GM23338 (cell line): Measurements from ENCODE around the gene RARG. TPM values are rescaled to one million over a fixed set of nuclear protein-coding genes. Genes with fewer than 3 reads are reported as not detected.

Source experiments
- ATAC-seq: fragments of 200-7000 bp; cut with Tn5 transposase; 3 replicates; pipeline ENCODE4 v1.9.1; 2020
- DNase-seq: peaks from one replicate; pipeline ENCODE4 v3.0.0-alpha.2; 2015; ENCODE audit warnings: low spot score
- H2AFZ ChIP-seq: fragments of 200-600 bp; sonication (generic); 2 replicates; pipeline ENCODE4 v1.8.0; 2016; ENCODE audit warnings: antibody characterized with exemption, mild to moderate bottlenecking, moderate library complexity
- H3F3A ChIP-seq: fragments of 200-600 bp; sonication (generic); replicated peaks from 2 replicates; pipeline ENCODE4 v1.8.0; 2017; ENCODE audit warnings: antibody characterized with exemption, mixed run types, low read depth
- H3K27ac ChIP-seq: fragments of 200-600 bp; sonication (generic); 2 replicates; pipeline ENCODE4 v1.6.1; 2016; ENCODE audit warnings: low read depth
- H3K27me3 ChIP-seq: fragments of 200-600 bp; sonication (generic); 2 replicates; pipeline ENCODE4 v1.8.0; 2016; ENCODE audit warnings: mild to moderate bottlenecking, mixed run types, moderate library complexity; ENCODE audit not compliant: insufficient read depth
- H3K36me3 ChIP-seq: fragments of 200-600 bp; sonication (generic); 2 replicates; pipeline ENCODE4 v1.8.0; 2016; ENCODE audit warnings: mild to moderate bottlenecking; ENCODE audit not compliant: insufficient read depth
- H3K4me1 ChIP-seq: fragments of 200-600 bp; sonication (generic); 2 replicates; pipeline ENCODE4 v1.8.0; 2016; ENCODE audit warnings: mild to moderate bottlenecking, moderate library complexity; ENCODE audit not compliant: insufficient read depth
- H3K4me2 ChIP-seq: fragments of 200-600 bp; sonication (generic); 2 replicates; pipeline ENCODE4 v1.7.1; 2017; ENCODE audit warnings: mixed run types
- H3K4me3 ChIP-seq: fragments of 200-600 bp; sonication (generic); 2 replicates; pipeline ENCODE4 v1.6.1; 2016; ENCODE audit warnings: mixed run types
- H3K79me2 ChIP-seq: fragments of 200-600 bp; sonication (generic); replicated peaks from 2 replicates; pipeline ENCODE4 v1.8.0; 2017; ENCODE audit warnings: mild to moderate bottlenecking; ENCODE audit not compliant: insufficient read depth
- H3K9me2 ChIP-seq: fragments of 200-600 bp; sonication (generic); 2 replicates; pipeline ENCODE4 v1.8.0; 2017; ENCODE audit not compliant: insufficient read depth
- H4K20me1 ChIP-seq: fragments of 200-600 bp; sonication (generic); replicated peaks from 2 replicates; pipeline ENCODE4 v1.8.0; 2017; ENCODE audit warnings: mild to moderate bottlenecking; ENCODE audit not compliant: insufficient read depth
- H3K27ac Mint-ChIP-seq: 2 replicates; pipeline ENCODE4 v1.8.0; 2020; ENCODE audit warnings: inconsistent platforms, mild to moderate bottlenecking, moderate library complexity, mixed read lengths
- H3K27me3 Mint-ChIP-seq: 3 replicates; pipeline ENCODE4 v1.8.0; 2022; ENCODE audit warnings: low read depth, mild to moderate bottlenecking, moderate library complexity, mixed read lengths, inconsistent platforms; ENCODE audit not compliant: insufficient read depth, poor library complexity
- H3K36me3 Mint-ChIP-seq: 3 replicates; pipeline ENCODE4 v1.8.0; 2021; ENCODE audit warnings: low read depth, mild to moderate bottlenecking, inconsistent platforms, moderate library complexity, mixed read lengths
- H3K4me1 Mint-ChIP-seq: 3 replicates; pipeline ENCODE4 v1.8.0; 2020; ENCODE audit warnings: mild to moderate bottlenecking, inconsistent platforms, mixed read lengths
- H3K4me3 Mint-ChIP-seq: 3 replicates; pipeline ENCODE4 v1.8.0; 2021; ENCODE audit warnings: moderate library complexity, mild to moderate bottlenecking, inconsistent platforms, mixed read lengths
- H3K9me3 Mint-ChIP-seq: 3 replicates; pipeline ENCODE4 v1.8.0; 2020; ENCODE audit warnings: moderate library complexity, mild to moderate bottlenecking, inconsistent platforms, mixed read lengths
- CREB1 ChIP-seq: fragments of 250-450 bp; sonication (Bioruptor Pico); IDR thresholded peaks from 2 replicates; pipeline ENCODE4 v1.5.0; 2020; ENCODE audit warnings: low read depth, mild to moderate bottlenecking, moderate library complexity
- EZH2 ChIP-seq: fragments of 200-600 bp; sonication (generic); IDR thresholded peaks from one replicate; pipeline ENCODE4 v1.8.0; 2017; ENCODE audit warnings: antibody characterized with exemption, mild to moderate bottlenecking, low read depth; ENCODE audit not compliant: unreplicated experiment
- EZH2phosphoT487 ChIP-seq: fragments of 200-600 bp; sonication (generic); IDR thresholded peaks from one replicate; pipeline ENCODE4 v1.8.1; 2018; ENCODE audit warnings: antibody characterized with exemption; ENCODE audit not compliant: unreplicated experiment
- NANOG ChIP-seq: IDR thresholded peaks from 2 replicates; pipeline ENCODE4 v1.6.1; 2016; ENCODE audit warnings: antibody characterized with exemption, borderline replicate concordance
- POLR2AphosphoS5 ChIP-seq: IDR thresholded peaks from 2 replicates; pipeline ENCODE4 v1.6.1; 2016; ENCODE audit warnings: antibody characterized with exemption, low read depth
- STAT1 ChIP-seq: IDR thresholded peaks from one replicate; pipeline ENCODE4 v1.6.1; 2016; ENCODE audit warnings: antibody characterized with exemption; ENCODE audit not compliant: unreplicated experiment
- ZNF331 ChIP-seq: fragments of 250-450 bp; sonication (Bioruptor Pico); IDR thresholded peaks from 2 replicates; pipeline ENCODE4 v1.5.0; 2020; ENCODE audit warnings: low read depth, mild to moderate bottlenecking, moderate library complexity
- polyA plus RNA-seq: library from polyadenylated mRNA; unstranded; fragments of >200 nt; fragmentation: Nextera tagmentation; extraction: Ambion mirVana; gene quantifications from 2 replicates; pipeline ENCODE4 v1.2.1, GENCODE V29; 2016
- total RNA-seq: library from RNA; depleted of rRNA; stranded (reverse); fragments of >200 nt; shearing (Covaris generic); gene quantifications from 2 replicates; pipeline ENCODE4 v1.2.3, GENCODE V29; 2014
- TF ChIP-seq, protein P1 (sequence below): IDR thresholded peaks from 2 replicates; pipeline ENCODE4 v1.6.1; 2016; ENCODE audit warnings: antibody characterized with exemption
- TF ChIP-seq, protein P2 (sequence below): fragments of 250-450 bp; sonication (Bioruptor Pico); IDR thresholded peaks from 2 replicates; pipeline ENCODE4 v1.5.0; 2020; ENCODE audit warnings: mild to moderate bottlenecking, moderate library complexity

The RARG gene
- total and polyA plus RNA-seq, 2 experiments from 2014 or later: 18.5 to 50.2 TPM

DNA sequence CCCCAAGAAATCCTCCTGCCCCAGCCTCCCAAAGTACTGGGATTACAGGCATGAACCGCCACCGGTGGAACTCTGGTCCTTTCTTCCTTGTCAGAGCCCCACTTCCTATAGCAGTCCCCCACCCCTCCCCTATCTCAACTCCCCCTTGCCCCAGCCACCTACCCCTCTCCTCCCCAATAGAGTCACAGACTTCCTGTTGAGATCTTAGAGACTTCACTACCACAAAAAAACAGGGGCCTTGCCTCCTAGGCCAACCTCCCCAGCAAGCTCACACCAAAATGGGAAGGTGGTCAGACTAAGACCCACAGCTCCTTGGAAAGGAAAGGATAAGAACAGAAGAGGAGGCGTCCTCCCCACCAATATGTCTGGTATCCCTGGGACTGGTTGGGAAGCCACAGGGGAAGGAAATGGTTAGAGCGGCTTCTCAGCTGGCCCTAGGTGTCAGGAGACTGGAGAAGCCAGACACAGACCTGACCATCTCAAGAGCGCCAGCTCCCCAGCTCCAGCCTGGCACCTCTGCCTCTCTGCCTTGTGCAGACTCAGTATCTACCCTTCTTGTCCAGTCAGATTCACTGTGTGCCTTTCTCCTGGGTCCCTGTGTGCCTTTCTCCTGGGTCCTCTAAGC is 33.4 kb downstream of the RARG start:
- no peaks in the 10 kb centered on the region for H3K36me3 Mint-ChIP-seq
- Histone ChIP-seq H2AFZ (no peak overlapping the region), H3K27ac (no peak overlapping the region), H3K9me2 (no peaks in the 10 kb centered on the region), H4K20me1 (peaks cover 3% of the 10 kb centered on the region), H3K4me3 (no peak overlapping the region), H3F3A (no peaks in the 10 kb centered on the region), H3K36me3 (no peaks in the 10 kb centered on the region), H3K4me1 (no peaks in the 10 kb centered on the region; the same call in 1 of the 2 replicates), H3K27me3 (peaks cover 78% of the 10 kb centered on the region), H3K79me2 (no peaks in the 10 kb centered on the region), H3K4me2 (0 out of 2 replicates have a peak overlapping the region, but pooled peaks have one; percentile 77)
- no peak for DNase-seq
- peaks cover 2% of the 10 kb centered on the region; the same call in 1 of the 3 replicates for H3K4me1 Mint-ChIP-seq
- no peak overlapping the region for H3K27ac Mint-ChIP-seq
- H3K27me3 Mint-ChIP-seq: peaks cover 38% of the 10 kb centered on the region
- H3K9me3 Mint-ChIP-seq: no peaks in the 10 kb centered on the region; the same call in 1 of the 3 replicates
- TF ChIP-seq EZH2phosphoT487 (no peak), STAT1 (no peak), EZH2 (no peak), ZNF331 (CRISPR knock-in tag) (no peak), CREB1 (CRISPR knock-in tag) (no peak), NANOG (no peak), POLR2AphosphoS5 (no peak)
- TF ChIP-seq, protein P1, sequence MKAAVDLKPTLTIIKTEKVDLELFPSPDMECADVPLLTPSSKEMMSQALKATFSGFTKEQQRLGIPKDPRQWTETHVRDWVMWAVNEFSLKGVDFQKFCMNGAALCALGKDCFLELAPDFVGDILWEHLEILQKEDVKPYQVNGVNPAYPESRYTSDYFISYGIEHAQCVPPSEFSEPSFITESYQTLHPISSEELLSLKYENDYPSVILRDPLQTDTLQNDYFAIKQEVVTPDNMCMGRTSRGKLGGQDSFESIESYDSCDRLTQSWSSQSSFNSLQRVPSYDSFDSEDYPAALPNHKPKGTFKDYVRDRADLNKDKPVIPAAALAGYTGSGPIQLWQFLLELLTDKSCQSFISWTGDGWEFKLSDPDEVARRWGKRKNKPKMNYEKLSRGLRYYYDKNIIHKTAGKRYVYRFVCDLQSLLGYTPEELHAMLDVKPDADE: no peak
- TF ChIP-seq, protein P2, sequence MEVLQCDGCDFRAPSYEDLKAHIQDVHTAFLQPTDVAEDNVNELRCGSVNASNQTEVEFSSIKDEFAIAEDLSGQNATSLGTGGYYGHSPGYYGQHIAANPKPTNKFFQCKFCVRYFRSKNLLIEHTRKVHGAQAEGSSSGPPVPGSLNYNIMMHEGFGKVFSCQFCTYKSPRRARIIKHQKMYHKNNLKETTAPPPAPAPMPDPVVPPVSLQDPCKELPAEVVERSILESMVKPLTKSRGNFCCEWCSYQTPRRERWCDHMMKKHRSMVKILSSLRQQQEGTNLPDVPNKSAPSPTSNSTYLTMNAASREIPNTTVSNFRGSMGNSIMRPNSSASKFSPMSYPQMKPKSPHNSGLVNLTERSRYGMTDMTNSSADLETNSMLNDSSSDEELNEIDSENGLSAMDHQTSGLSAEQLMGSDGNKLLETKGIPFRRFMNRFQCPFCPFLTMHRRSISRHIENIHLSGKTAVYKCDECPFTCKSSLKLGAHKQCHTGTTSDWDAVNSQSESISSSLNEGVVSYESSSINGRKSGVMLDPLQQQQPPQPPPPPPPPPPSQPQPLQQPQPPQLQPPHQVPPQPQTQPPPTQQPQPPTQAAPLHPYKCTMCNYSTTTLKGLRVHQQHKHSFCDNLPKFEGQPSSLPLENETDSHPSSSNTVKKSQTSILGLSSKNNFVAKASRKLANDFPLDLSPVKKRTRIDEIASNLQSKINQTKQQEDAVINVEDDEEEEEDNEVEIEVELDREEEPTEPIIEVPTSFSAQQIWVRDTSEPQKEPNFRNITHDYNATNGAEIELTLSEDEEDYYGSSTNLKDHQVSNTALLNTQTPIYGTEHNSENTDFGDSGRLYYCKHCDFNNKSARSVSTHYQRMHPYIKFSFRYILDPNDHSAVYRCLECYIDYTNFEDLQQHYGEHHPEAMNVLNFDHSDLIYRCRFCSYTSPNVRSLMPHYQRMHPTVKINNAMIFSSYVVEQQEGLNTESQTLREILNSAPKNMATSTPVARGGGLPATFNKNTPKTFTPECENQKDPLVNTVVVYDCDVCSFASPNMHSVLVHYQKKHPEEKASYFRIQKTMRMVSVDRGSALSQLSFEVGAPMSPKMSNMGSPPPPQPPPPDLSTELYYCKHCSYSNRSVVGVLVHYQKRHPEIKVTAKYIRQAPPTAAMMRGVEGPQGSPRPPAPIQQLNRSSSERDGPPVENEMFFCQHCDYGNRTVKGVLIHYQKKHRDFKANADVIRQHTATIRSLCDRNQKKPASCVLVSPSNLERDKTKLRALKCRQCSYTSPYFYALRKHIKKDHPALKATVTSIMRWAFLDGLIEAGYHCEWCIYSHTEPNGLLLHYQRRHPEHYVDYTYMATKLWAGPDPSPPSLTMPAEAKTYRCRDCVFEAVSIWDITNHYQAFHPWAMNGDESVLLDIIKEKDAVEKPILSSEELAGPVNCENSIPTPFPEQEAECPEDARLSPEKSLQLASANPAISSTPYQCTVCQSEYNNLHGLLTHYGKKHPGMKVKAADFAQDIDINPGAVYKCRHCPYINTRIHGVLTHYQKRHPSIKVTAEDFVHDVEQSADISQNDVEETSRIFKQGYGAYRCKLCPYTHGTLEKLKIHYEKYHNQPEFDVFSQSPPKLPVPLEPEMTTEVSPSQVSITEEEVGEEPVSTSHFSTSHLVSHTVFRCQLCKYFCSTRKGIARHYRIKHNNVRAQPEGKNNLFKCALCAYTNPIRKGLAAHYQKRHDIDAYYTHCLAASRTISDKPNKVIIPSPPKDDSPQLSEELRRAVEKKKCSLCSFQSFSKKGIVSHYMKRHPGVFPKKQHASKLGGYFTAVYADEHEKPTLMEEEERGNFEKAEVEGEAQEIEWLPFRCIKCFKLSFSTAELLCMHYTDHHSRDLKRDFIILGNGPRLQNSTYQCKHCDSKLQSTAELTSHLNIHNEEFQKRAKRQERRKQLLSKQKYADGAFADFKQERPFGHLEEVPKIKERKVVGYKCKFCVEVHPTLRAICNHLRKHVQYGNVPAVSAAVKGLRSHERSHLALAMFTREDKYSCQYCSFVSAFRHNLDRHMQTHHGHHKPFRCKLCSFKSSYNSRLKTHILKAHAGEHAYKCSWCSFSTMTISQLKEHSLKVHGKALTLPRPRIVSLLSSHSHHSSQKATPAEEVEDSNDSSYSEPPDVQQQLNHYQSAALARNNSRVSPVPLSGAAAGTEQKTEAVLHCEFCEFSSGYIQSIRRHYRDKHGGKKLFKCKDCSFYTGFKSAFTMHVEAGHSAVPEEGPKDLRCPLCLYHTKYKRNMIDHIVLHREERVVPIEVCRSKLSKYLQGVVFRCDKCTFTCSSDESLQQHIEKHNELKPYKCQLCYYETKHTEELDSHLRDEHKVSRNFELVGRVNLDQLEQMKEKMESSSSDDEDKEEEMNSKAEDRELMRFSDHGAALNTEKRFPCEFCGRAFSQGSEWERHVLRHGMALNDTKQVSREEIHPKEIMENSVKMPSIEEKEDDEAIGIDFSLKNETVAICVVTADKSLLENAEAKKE (CRISPR knock-in tag): no peak
- ATAC-seq: no peak
- no peak overlapping the region for H3K4me3 Mint-ChIP-seq
